GM12801 (cell line): ENCODE measurements around the gene CNNM2.

Experiments
- TF ChIP-seq, protein P1 (sequence below): IDR thresholded peaks from one replicate; pipeline ENCODE4 v1.5.1; 2011; ENCODE audit warnings: control low read depth; ENCODE audit not compliant: insufficient read length; ENCODE audit errors: extremely low read depth

The CNNM2 gene

DNA sequence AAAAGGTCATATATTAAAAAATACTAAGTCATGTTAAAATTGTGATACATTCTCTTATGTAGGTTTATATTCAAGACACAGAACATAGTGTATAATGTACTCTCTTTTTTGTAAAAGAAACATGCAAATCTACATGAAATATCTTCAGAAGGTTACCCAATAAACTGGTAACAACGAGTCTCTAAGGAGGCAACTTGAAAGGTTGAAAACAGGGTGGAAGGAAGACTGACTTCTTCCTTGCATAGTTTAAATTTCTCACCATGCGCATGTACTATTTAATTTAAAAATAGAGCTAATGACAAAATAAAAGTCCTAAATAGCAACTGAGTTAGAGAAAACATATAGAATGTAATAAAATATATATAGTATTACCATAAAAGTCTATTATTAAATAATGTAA is 142.5 kb downstream of the CNNM2 start:
- TF ChIP-seq, protein P1, sequence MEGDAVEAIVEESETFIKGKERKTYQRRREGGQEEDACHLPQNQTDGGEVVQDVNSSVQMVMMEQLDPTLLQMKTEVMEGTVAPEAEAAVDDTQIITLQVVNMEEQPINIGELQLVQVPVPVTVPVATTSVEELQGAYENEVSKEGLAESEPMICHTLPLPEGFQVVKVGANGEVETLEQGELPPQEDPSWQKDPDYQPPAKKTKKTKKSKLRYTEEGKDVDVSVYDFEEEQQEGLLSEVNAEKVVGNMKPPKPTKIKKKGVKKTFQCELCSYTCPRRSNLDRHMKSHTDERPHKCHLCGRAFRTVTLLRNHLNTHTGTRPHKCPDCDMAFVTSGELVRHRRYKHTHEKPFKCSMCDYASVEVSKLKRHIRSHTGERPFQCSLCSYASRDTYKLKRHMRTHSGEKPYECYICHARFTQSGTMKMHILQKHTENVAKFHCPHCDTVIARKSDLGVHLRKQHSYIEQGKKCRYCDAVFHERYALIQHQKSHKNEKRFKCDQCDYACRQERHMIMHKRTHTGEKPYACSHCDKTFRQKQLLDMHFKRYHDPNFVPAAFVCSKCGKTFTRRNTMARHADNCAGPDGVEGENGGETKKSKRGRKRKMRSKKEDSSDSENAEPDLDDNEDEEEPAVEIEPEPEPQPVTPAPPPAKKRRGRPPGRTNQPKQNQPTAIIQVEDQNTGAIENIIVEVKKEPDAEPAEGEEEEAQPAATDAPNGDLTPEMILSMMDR = no peak

DNA sequence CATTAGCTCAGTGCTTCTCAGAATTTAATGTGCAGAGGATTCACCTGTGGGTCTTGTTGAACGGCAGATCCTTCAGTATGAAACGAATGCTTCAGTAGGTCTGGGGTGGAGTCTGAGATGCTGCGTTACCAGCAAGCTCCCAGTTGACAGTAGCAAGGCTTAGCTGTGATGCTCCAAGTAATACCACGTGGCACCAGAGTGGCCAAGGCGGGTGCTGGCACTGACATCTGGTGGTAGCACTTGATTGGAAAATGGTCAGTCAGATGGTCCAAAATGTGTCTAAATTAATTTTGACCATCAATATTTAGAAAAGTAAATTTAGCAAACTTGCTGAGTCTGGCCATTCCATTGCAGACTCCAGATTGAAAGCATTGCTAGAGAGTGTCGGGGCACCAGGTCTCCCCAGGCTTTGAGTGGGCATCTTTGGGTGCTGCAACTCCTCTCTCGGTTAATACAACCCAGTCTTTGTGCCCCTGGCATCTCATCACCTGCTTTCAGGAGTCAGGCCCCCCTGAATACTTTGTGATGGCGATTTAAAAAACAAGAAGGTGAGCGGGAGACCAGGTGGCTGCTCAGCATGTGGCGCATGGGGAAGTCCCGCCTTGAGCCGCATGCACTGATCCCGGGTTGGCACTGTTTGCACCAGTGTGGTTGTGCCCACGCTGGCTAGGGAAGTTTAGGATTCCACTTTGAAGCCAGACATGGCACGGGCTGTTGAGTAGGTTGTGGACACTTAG is 144.9 kb downstream of the CNNM2 start:
- TF ChIP-seq, protein P1 = no peak

DNA sequence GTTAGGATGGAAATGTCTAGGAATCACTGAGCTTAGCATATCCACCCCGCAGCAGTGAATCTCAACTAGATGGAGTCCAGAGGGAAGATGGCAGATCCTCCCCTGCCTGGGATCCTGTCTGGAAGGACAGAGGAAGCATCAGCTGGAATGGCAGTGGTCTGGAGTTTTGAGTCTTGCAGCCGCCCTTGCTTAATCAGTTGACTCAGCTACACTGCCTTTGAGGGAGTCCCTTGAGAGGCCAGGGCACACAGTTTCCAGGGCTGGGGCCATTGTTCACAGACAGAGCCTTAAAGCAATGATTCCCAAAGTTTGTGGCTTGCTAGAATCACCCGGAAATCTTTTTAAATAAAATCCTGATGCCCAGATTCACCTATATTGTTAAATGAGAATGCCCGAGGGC is 146.9 kb downstream of the CNNM2 start:
- TF ChIP-seq, protein P1 = no peak

DNA sequence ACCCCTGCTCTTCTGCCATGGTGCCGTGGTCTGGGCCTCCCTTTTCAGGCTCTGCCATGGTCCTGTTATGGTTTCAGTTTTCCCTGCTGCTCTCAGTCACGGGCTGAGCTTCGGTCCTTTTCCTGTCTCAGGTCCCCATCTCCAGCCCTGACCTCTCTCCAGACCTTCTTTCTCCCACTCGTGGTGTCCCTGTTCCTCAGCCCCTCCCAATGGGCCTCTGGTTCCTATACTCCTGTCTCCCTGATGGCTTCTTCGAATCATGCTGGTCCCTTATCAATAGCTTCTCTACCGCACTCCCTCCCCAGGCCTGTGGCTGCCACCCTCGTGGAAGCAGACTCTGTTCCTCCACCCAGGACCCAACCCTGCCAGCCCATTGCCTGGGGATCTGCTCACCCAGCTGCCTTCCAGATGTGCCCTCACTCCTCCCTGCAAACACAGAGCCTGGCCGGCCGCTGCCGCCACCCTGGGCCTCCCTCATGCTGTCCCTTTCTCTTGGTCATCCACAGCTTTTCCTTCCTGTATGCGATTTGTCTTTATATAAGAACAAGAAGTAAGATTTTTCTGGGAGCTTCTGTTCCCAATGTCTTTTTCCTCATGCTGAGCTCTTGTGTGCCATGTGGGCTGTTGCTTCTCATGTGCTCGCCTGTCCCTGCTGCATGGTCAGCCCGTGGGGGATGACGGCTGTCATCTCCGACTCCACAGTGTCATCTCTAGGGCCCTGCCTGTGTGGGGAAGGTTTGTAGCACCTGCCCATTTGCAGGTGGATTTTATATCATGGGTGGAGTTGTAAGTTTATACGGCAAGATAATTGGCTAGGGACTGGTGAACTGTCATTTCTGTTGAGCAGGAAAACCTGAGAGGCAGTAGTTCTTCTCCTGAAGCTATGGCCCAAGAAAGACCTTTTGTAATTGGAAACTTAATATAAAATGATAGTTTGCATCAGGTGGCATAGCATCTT is 148.3 kb downstream of the CNNM2 start:
- TF ChIP-seq, protein P1 = no peak

DNA sequence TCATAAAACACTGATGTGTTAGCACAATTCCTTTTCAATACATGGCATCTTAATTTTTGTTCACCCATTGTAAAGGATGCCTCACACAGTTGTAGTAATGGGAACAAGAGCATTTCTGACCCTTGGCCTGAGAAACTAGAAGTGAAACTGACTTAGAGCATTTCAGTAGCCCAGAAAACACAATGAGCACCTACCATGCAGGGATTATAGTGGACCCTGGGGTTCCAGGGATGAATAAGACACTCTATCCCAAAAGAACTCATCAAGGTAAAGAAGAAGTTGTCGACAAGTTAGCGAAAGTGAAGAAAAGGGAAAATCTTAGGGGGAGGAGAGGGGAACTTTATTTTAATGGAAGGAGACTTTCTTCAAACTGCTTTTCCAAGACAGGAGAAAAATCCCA is 149.4 kb downstream of the CNNM2 start:
- TF ChIP-seq, protein P1 = no peak

DNA sequence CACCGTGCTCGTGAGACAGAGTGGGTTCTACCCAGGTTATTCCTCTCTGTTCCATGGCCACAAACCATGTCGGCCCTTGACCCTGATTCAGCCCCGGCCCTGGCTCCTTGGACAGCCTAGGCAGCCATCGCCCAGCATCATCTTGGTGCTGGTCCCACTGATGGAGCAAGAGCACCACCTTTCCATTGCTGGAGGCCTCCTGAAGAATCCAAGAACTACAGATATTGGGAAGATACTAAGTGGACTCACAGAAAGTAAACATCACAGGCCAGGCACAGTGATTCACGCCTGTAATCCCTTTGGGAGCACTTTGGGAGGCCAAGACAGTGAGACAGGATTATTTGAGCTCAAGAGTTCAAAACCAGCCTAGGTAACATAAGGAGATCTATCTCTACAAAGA is 149.9 kb downstream of the CNNM2 start:
- TF ChIP-seq, protein P1 = no peak
